AG08395 (cell line): ENCODE data around the gene AK2.
"Not testable (repeated sequence)": the region's sequence is repeated elsewhere in the genome, so short reads cannot be mapped to it uniquely, and the experiment has no call there.

Experiments used
- DNase-seq: peaks from one replicate; pipeline ENCODE4 v3.0.0; 2012; ENCODE audit warnings: mixed read lengths, low spot score

AK2 gene

GRCh38 chr1:33036526-33037503, at the start of gene AK2:
AK2 (minus strand) TSS chr1:33036883; CDS start chr1:33036828, 55 bp downstream.
- DNase-seq = peak; percentile 99

GRCh38 chr1:33086384-33086850, 49.7 kb upstream of the AK2 start:
- DNase-seq = peak; percentile 51

GRCh38 chr1:33085332-33085731, 48.6 kb upstream of the AK2 start:
- no peak for DNase-seq

GRCh38 chr1:33082575-33083108, 46.0 kb upstream of the AK2 start:
- no peak for DNase-seq

GRCh38 chr1:33081554-33082305, 45.0 kb upstream of the AK2 start:
- DNase-seq = no peak

- peak; percentile 98 for DNase-seq
These were observed 44.3 kb upstream of the AK2 start, which contains the start of gene AZIN2 for GRCh38 chr1:33080885-33081553. AZIN2 (plus strand) TSS chr1:33081153; CDS start chr1:33082250, 1,097 bp downstream.

GRCh38 chr1:33080373-33080772, 43.7 kb upstream of the AK2 start:
- no peak for DNase-seq

GRCh38 chr1:33078030-33078591, 41.4 kb upstream of the AK2 start:
- DNase-seq = no peak

GRCh38 chr1:33074193-33074945, 37.7 kb upstream of the AK2 start:
- no peak for DNase-seq

GRCh38 chr1:33072707-33073106, 36.0 kb upstream of the AK2 start:
- no peak for DNase-seq

GRCh38 chr1:33070628-33071027, 33.9 kb upstream of the AK2 start:
- DNase-seq = no peak

GRCh38 chr1:33068108-33068507, 31.4 kb upstream of the AK2 start:
- not testable (repeated sequence) for DNase-seq

- DNase-seq = not testable (repeated sequence)
These were observed 29.8 kb upstream of the AK2 start for GRCh38 chr1:33066477-33066876.

GRCh38 chr1:33065301-33065700, 28.6 kb upstream of the AK2 start:
- DNase-seq = no peak

- DNase-seq = not testable (repeated sequence)
These were observed 27.6 kb upstream of the AK2 start for GRCh38 chr1:33064284-33064683.

- no peak for DNase-seq
These were observed 25.2 kb upstream of the AK2 start for GRCh38 chr1:33061834-33062233.

GRCh38 chr1:33060579-33061083, 23.9 kb upstream of the AK2 start:
- peak; percentile 95 for DNase-seq

GRCh38 chr1:33057095-33057494, 20.4 kb upstream of the AK2 start:
- DNase-seq = no peak

- DNase-seq = no peak
These were observed 19.7 kb upstream of the AK2 start for GRCh38 chr1:33056426-33056825.

- DNase-seq = peak; percentile 74
These were observed 18.7 kb upstream of the AK2 start for GRCh38 chr1:33055210-33056008.
